IMR-90 (cell line): ENCODE data around the gene RNPEP. TPM values are rescaled to one million over a fixed set of nuclear protein-coding genes. Genes with fewer than 3 reads are reported as not detected.

Experiments
- ATAC-seq: fragments of 200-7000 bp; cut with Tn5 transposase; 2 replicates; pipeline ENCODE4 v1.9.1; 2020; ENCODE audit warnings: low read depth, mild to moderate bottlenecking, moderate library complexity
- BruUV-seq: library from RNA; stranded (reverse); fragments of 400-500 nt; replicated peaks from 2 replicates; lab custom pipeline; 2021; lab: Mats Ljungman, UMichigan
- CTCF ChIA-PET: fragments of 300-600 bp; formaldehyde crosslinking; extraction: SDS; loops from one replicate; lab custom pipeline; 2021; ENCODE audit warnings: antibody characterized with exemption; lab: Yijun Ruan, JAX
- POLR2A ChIA-PET: fragments of 300-600 bp; sonication (Branson Sonifier 250); formaldehyde crosslinking; loops from one replicate; lab custom pipeline; 2022; ENCODE audit warnings: antibody characterized with exemption; ENCODE audit not compliant: unreplicated experiment; lab: Charles Lee
- DNase-seq: peaks from one replicate; pipeline ENCODE4 v3.0.0; 2013
- H2AFZ ChIP-seq: replicated peaks from 2 replicates; pipeline ENCODE3; 2013; ENCODE audit warnings: low read length, mild to moderate bottlenecking; ENCODE audit not compliant: poor library complexity
- H2AK5ac ChIP-seq: 2 replicates; pipeline ENCODE4 v1.6.1; 2013; ENCODE audit warnings: low read depth, low read length, inconsistent platforms
- H2AK9ac ChIP-seq: replicated peaks from 2 replicates; pipeline ENCODE3; 2013; ENCODE audit warnings: mild to moderate bottlenecking, low read depth, low read length, moderate library complexity; ENCODE audit not compliant: poor library complexity
- H2BK120ac ChIP-seq: 2 replicates; pipeline ENCODE4 v1.6.1; 2013; ENCODE audit warnings: low read depth, low read length, inconsistent platforms
- H2BK15ac ChIP-seq: 3 replicates; pipeline ENCODE4 v1.6.1; 2013; ENCODE audit warnings: low read depth, low read length, inconsistent platforms
- H2BK20ac ChIP-seq: 2 replicates; pipeline ENCODE4 v1.6.1; 2013; ENCODE audit warnings: low read depth, mild to moderate bottlenecking, inconsistent platforms, low read length, moderate library complexity
- H2BK5ac ChIP-seq: 2 replicates; pipeline ENCODE4 v1.6.1; 2013; ENCODE audit warnings: mild to moderate bottlenecking, low read depth, low read length, inconsistent platforms; ENCODE audit not compliant: poor library complexity, severe bottlenecking
- H3K14ac ChIP-seq: replicated peaks from 2 replicates; pipeline ENCODE4 v1.6.1; 2013; ENCODE audit warnings: low read depth, low read length, inconsistent platforms
- H3K18ac ChIP-seq: 2 replicates; pipeline ENCODE4 v1.6.1; 2013; ENCODE audit warnings: low read depth, low read length, control low read depth
- H3K23ac ChIP-seq: 2 replicates; pipeline ENCODE4 v1.6.1; 2013; ENCODE audit warnings: low read depth, low read length, inconsistent platforms
- H3K27ac ChIP-seq: 2 replicates; pipeline ENCODE4 v1.5.1; 2013; ENCODE audit warnings: mild to moderate bottlenecking, control low read depth, low read length; ENCODE audit not compliant: insufficient read depth
- H3K27me3 ChIP-seq: 2 replicates; pipeline ENCODE4 v1.6.1; 2013; ENCODE audit warnings: low read length; ENCODE audit not compliant: control insufficient read depth, insufficient read depth
- H3K36me3 ChIP-seq: 2 replicates; pipeline ENCODE4 v1.6.1; 2013; ENCODE audit warnings: low read length, mixed read lengths; ENCODE audit not compliant: control insufficient read depth, insufficient read depth
- H3K4ac ChIP-seq: 2 replicates; pipeline ENCODE4 v1.6.1; 2013; ENCODE audit warnings: low read depth, low read length, inconsistent platforms
- H3K4me1 ChIP-seq: 2 replicates; pipeline ENCODE4 v1.6.1; 2013; ENCODE audit warnings: low read length, mixed read lengths; ENCODE audit not compliant: control insufficient read depth, insufficient read depth
- H3K4me2 ChIP-seq: 2 replicates; pipeline ENCODE4 v1.6.1; 2013; ENCODE audit warnings: low read depth, mild to moderate bottlenecking, control low read depth, low read length, moderate library complexity
- H3K4me3 ChIP-seq: 2 replicates; pipeline ENCODE4 v1.5.1; 2013; ENCODE audit warnings: low read depth, mild to moderate bottlenecking, control low read depth, low read length, moderate library complexity; ENCODE audit not compliant: insufficient read depth
- H3K56ac ChIP-seq: 2 replicates; pipeline ENCODE4 v1.6.1; 2013; ENCODE audit warnings: low read length, inconsistent platforms; ENCODE audit not compliant: insufficient read depth; ENCODE audit errors: extremely low read depth
- H3K79me1 ChIP-seq, 2 experiments: 2 replicates each; pipeline ENCODE4 v1.6.1; 2013; ENCODE audit warnings: low read length in 2 of 2, inconsistent platforms in 1 of 2, low read depth in 1 of 2
- H3K9ac ChIP-seq: 2 replicates; pipeline ENCODE4 v1.6.1; 2013; ENCODE audit warnings: low read depth, low read length, control low read depth
- H3K9me1 ChIP-seq: 2 replicates; pipeline ENCODE4 v1.6.1; 2013; ENCODE audit warnings: low read length, inconsistent platforms; ENCODE audit not compliant: insufficient read depth
- H3K9me3 ChIP-seq: 2 replicates; pipeline ENCODE4 v1.6.1; 2013; ENCODE audit warnings: low read length; ENCODE audit not compliant: control insufficient read depth, insufficient read depth
- H4K20me1 ChIP-seq: 2 replicates; pipeline ENCODE4 v1.6.1; 2013; ENCODE audit warnings: low read length, inconsistent platforms; ENCODE audit not compliant: insufficient read depth
- H4K5ac ChIP-seq: 2 replicates; pipeline ENCODE4 v1.6.1; 2013; ENCODE audit warnings: mild to moderate bottlenecking, low read depth, low read length, control low read depth
- H4K8ac ChIP-seq, 2 experiments: 2 replicates each; pipeline ENCODE4 v1.6.1; 2013; ENCODE audit warnings: low read depth in 2 of 2, low read length in 2 of 2, control low read depth in 1 of 2, inconsistent platforms in 1 of 2
- H4K91ac ChIP-seq: 2 replicates; pipeline ENCODE4 v1.6.1; 2013; ENCODE audit warnings: low read depth, low read length, inconsistent platforms; ENCODE audit not compliant: insufficient read depth
- BHLHE40 ChIP-seq: fragments of 150-350 bp; IDR thresholded peaks from 2 replicates; pipeline ENCODE4 v1.6.1; 2016; ENCODE audit warnings: mild to moderate bottlenecking, low read depth, low read length
- CEBPB ChIP-seq: IDR thresholded peaks from 2 replicates; pipeline ENCODE4 v1.6.1; 2012; ENCODE audit warnings: low read depth, low read length, improper control_type of control experiment
- CHD1 ChIP-seq: IDR thresholded peaks from 2 replicates; pipeline ENCODE4 v1.6.1; 2012; ENCODE audit warnings: low read depth, low read length, improper control_type of control experiment
- FOS ChIP-seq: fragments of 150-350 bp; IDR thresholded peaks from 2 replicates; pipeline ENCODE4 v1.6.1; 2016; ENCODE audit warnings: low read depth, low read length
- MAFK ChIP-seq: IDR thresholded peaks from 2 replicates; pipeline ENCODE4 v1.6.1; 2012; ENCODE audit warnings: low read depth, low read length, improper control_type of control experiment
- MAZ ChIP-seq: IDR thresholded peaks from 2 replicates; pipeline ENCODE4 v1.6.1; 2012; ENCODE audit warnings: low read depth, mild to moderate bottlenecking, low read length, improper control_type of control experiment, moderate library complexity, borderline replicate concordance
- MXI1 ChIP-seq: IDR thresholded peaks from 2 replicates; pipeline ENCODE4 v1.6.1; 2012; ENCODE audit warnings: low read depth, mild to moderate bottlenecking, low read length, moderate library complexity, borderline replicate concordance
- NFE2L2 ChIP-seq: fragments of 150-350 bp; IDR thresholded peaks from 2 replicates; pipeline ENCODE4 v1.6.1; 2016; ENCODE audit warnings: low read depth, mild to moderate bottlenecking, low read length
- POLR2A ChIP-seq: IDR thresholded peaks from 2 replicates; pipeline ENCODE4 v1.6.1; 2012; ENCODE audit warnings: mild to moderate bottlenecking, low read depth, low read length
- RAD21 ChIP-seq: IDR thresholded peaks from 2 replicates; pipeline ENCODE4 v1.6.1; 2012; ENCODE audit warnings: low read length, improper control_type of control experiment
- RCOR1 ChIP-seq: IDR thresholded peaks from 2 replicates; pipeline ENCODE4 v1.6.1; 2012; ENCODE audit warnings: mild to moderate bottlenecking, low read length, improper control_type of control experiment; ENCODE audit not compliant: insufficient replicate concordance
- RFX5 ChIP-seq: IDR thresholded peaks from 2 replicates; pipeline ENCODE4 v1.8.0; 2012; ENCODE audit warnings: low read depth, mild to moderate bottlenecking, low read length, moderate library complexity
- SMC3 ChIP-seq: fragments of 150-350 bp; IDR thresholded peaks from 2 replicates; pipeline ENCODE4 v1.6.1; 2016; ENCODE audit warnings: low read depth, mild to moderate bottlenecking, antibody characterized with exemption, low read length, moderate library complexity
- WGBS, 2 experiments: methylation state at CpG; one replicate each; pipeline versions ENCODE4 v1.1.5 to v1.1.7; 2013; ENCODE audit warnings: missing lambda C conversion rate in 2 of 2; ENCODE audit not compliant: insufficient read length in 1 of 2; ENCODE audit errors: extremely low coverage in 2 of 2; 5-methylcytosine and 5-hydroxymethylcytosine counted together
- dilution Hi-C: fragments of 300-500 bp; cut with HindIII; formaldehyde crosslinking; loops from one replicate; pipeline ENCODE4 v1.14.3; 2018; ENCODE audit warnings: low sequenced_read_pairs; ENCODE audit not compliant: unreplicated experiment
- in situ Hi-C: fragments of 300-500 bp; cut with MboI; formaldehyde crosslinking; loops from 3 replicates; pipeline ENCODE4 v1.14.3; 2019; ENCODE audit warnings: low sequenced_read_pairs, inconsistent platforms, mixed read lengths
- intact Hi-C: fragments of 100-400 bp; cut with micrococcal nuclease; formaldehyde crosslinking; loops from 2 replicates; pipeline ENCODE4 v1.10.0; 2022
- polyA plus RNA-seq, 3 experiments: library from polyadenylated mRNA; depleted of rRNA; stranded (reverse); fragments of >200 nt; gene quantifications; 2 replicates each; pipeline ENCODE4 v1.2.3, GENCODE V29; 2012; ENCODE audit warnings: low replicate concordance in 1 of 3
- total RNA-seq: library from RNA; depleted of rRNA; stranded (reverse); fragments of >200 nt; gene quantifications from 2 replicates; pipeline ENCODE4 v1.2.3, GENCODE V29; 2012
- TF ChIP-seq, protein P1 (sequence below): fragments of 150-350 bp; IDR thresholded peaks from 2 replicates; pipeline ENCODE4 v1.6.1; 2016; ENCODE audit warnings: low read depth, mild to moderate bottlenecking, low read length, moderate library complexity, borderline replicate concordance
- TF ChIP-seq, protein P2 (sequence below): conservative IDR thresholded peaks from 2 replicates; pipeline ENCODE4 v1.5.1; 2012; ENCODE audit warnings: mild to moderate bottlenecking, low read depth, low read length, improper control_type of control experiment
- TF ChIP-seq, protein P3 (sequence below): fragments of 150-350 bp; IDR thresholded peaks from 2 replicates; pipeline ENCODE4 v1.6.1; 2017; ENCODE audit warnings: mild to moderate bottlenecking, antibody characterized with exemption, low read length, low read depth

RNPEP gene
- total and polyA plus RNA-seq, 2 of the 4 experiments (the other 2 are of a cell fraction): 49.8 to 75.4 TPM

DNA sequence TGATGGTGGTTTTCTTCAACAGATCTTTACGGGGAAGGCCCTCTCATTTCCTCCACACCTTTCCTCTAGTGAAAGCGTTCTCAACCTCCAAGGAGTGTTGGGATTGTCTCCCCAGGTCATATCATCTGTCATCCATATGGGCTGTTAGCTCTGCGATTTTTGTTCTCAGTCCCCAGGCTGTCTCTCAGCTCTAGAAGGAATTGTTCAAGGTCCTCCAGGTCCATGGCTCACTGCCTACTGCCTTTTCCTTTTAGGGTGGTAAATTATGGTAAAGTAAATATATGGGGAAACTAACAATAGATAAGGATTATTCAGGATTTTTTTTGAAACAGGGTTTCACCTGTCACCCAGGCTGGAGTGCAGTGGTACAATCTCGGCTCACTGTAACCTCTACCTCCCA lies 65.5 kb downstream of the RNPEP start:
- H4K5ac ChIP-seq: no peak overlapping the region
- 60% methylated on average over 1 of the region's 4 CpGs; no CpG with 5 or more reads in 1 of the 2 experiments for WGBS, 2 experiments
- no peak overlapping the region for H3K9ac ChIP-seq
- TF ChIP-seq, protein P1, sequence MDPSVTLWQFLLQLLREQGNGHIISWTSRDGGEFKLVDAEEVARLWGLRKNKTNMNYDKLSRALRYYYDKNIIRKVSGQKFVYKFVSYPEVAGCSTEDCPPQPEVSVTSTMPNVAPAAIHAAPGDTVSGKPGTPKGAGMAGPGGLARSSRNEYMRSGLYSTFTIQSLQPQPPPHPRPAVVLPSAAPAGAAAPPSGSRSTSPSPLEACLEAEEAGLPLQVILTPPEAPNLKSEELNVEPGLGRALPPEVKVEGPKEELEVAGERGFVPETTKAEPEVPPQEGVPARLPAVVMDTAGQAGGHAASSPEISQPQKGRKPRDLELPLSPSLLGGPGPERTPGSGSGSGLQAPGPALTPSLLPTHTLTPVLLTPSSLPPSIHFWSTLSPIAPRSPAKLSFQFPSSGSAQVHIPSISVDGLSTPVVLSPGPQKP: no peak
- TF ChIP-seq BHLHE40 (no peak), MAZ (no peak), RAD21 (no peak), CEBPB (no peak), POLR2A (no peak), FOS (no peak), RCOR1 (no peak), RFX5 (no peak), MXI1 (no peak), SMC3 (no peak), CHD1 (no peak), MAFK (no peak), NFE2L2 (no peak)
- TF ChIP-seq, protein P2, sequence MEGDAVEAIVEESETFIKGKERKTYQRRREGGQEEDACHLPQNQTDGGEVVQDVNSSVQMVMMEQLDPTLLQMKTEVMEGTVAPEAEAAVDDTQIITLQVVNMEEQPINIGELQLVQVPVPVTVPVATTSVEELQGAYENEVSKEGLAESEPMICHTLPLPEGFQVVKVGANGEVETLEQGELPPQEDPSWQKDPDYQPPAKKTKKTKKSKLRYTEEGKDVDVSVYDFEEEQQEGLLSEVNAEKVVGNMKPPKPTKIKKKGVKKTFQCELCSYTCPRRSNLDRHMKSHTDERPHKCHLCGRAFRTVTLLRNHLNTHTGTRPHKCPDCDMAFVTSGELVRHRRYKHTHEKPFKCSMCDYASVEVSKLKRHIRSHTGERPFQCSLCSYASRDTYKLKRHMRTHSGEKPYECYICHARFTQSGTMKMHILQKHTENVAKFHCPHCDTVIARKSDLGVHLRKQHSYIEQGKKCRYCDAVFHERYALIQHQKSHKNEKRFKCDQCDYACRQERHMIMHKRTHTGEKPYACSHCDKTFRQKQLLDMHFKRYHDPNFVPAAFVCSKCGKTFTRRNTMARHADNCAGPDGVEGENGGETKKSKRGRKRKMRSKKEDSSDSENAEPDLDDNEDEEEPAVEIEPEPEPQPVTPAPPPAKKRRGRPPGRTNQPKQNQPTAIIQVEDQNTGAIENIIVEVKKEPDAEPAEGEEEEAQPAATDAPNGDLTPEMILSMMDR: no peak
- TF ChIP-seq, protein P3, sequence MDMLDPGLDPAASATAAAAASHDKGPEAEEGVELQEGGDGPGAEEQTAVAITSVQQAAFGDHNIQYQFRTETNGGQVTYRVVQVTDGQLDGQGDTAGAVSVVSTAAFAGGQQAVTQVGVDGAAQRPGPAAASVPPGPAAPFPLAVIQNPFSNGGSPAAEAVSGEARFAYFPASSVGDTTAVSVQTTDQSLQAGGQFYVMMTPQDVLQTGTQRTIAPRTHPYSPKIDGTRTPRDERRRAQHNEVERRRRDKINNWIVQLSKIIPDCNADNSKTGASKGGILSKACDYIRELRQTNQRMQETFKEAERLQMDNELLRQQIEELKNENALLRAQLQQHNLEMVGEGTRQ: no peak
- H2AK9ac ChIP-seq: no peak overlapping the region
- DNase-seq (no peak), ATAC-seq (no peak)
- H3K4me1 ChIP-seq: no peaks in the 10 kb centered on the region
- no peak overlapping the region for H2BK15ac ChIP-seq
- H2AK5ac ChIP-seq: no peak overlapping the region
- H2BK5ac ChIP-seq: no peak overlapping the region
- no peak overlapping the region for H4K8ac ChIP-seq
- H3K14ac ChIP-seq: no peak overlapping the region
- H4K20me1 ChIP-seq: no peaks in the 10 kb centered on the region
- POLR2A ChIA-PET: no interaction called here
- intact Hi-C loops (no loop called here), in situ Hi-C loops (no loop called here), dilution Hi-C loops (no loop called here)
- H3K23ac ChIP-seq: no peak overlapping the region
- H2AFZ ChIP-seq: no peak overlapping the region
- H3K27ac ChIP-seq: no peak overlapping the region
- no peak overlapping the region for H3K4me2 ChIP-seq
- no TSS peak for BruUV-seq
- H3K18ac ChIP-seq: no peak overlapping the region
- H2BK120ac ChIP-seq: no peak overlapping the region
- peaks cover 3% of the 10 kb centered on the region; the same call in 1 of the 2 replicates for H3K9me1 ChIP-seq
- H3K79me1 ChIP-seq: no peaks in the 10 kb centered on the region
- no peak overlapping the region for H3K4me3 ChIP-seq
- H3K56ac ChIP-seq: no peak overlapping the region
- H3K4ac ChIP-seq: no peak overlapping the region
- H4K91ac ChIP-seq: no peak overlapping the region
- CTCF ChIA-PET: no interaction called here
- no peak overlapping the region for H2BK20ac ChIP-seq
- no peaks in the 10 kb centered on the region for H3K36me3 ChIP-seq
- H3K27me3 ChIP-seq: peaks cover 6% of the 10 kb centered on the region
- no peaks in the 10 kb centered on the region for H3K9me3 ChIP-seq
